ENCODE results near the gene SLC41A1. TPM values are rescaled to one million over a fixed set of nuclear protein-coding genes. Genes with fewer than 3 reads are reported as not detected.

Gene SLC41A1
- total RNA-seq, 2 donors from 2014 or later, result 4.8 to 8.1 TPM

DNA sequence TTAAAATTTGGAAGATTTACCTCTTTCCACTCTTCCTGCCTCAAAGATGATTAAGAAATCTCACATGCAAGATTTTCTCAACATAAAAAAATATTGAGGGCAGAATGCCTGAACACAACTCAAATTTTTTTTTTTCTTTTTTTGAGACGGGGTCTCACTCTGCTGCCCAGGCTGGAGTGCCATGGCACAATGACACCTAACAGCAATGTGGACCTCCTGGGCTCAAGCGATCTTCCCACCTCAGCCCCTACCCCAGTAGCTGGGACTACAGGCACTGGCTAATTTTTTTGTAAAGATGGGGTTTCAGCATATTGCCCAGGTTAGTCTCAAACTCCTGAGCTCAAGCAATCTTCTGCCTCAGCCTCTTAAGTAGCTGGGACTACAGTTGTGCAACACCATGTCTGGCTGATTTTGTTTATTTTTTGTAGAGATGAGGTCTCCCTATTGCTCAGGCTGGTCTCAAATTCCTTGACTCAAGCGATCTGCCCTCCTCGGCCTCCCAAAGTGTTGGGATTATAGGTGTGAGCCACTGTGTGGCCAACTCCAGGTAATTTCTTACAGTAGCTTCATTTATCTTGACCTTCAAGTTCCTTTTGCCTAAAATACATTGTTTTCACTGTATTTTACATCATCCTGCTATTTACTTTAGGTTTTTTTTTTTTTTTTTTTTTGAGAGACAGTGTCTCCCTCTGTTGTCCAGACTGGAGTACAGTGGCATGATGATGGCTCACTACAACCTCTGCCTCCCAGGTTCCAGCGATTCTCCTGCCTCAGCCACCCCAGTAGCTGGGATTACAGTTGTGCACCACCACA lies 73.4 kb downstream of the SLC41A1 start:
- no peaks in the 10 kb centered on the region for H3K9me3 ChIP-seq
- no peak overlapping the region for H3K4me3 ChIP-seq
- H3K36me3 ChIP-seq, result no peaks in the 10 kb centered on the region
- TF ChIP-seq, protein P1, sequence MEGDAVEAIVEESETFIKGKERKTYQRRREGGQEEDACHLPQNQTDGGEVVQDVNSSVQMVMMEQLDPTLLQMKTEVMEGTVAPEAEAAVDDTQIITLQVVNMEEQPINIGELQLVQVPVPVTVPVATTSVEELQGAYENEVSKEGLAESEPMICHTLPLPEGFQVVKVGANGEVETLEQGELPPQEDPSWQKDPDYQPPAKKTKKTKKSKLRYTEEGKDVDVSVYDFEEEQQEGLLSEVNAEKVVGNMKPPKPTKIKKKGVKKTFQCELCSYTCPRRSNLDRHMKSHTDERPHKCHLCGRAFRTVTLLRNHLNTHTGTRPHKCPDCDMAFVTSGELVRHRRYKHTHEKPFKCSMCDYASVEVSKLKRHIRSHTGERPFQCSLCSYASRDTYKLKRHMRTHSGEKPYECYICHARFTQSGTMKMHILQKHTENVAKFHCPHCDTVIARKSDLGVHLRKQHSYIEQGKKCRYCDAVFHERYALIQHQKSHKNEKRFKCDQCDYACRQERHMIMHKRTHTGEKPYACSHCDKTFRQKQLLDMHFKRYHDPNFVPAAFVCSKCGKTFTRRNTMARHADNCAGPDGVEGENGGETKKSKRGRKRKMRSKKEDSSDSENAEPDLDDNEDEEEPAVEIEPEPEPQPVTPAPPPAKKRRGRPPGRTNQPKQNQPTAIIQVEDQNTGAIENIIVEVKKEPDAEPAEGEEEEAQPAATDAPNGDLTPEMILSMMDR (IDR thresholded peaks at IDR 0.05), result no peak
- no peak for DNase-seq
- peaks cover 3% of the 10 kb centered on the region for H3K4me1 ChIP-seq
- no peak overlapping the region for H3K27ac ChIP-seq
- no peaks in the 10 kb centered on the region for H3K27me3 ChIP-seq
- intact Hi-C loops (cut with DNase I), result no loop called here
- H3K9ac ChIP-seq (ENCODE audit: low read depth in 2 of 2, low read length in 2 of 2), result no peak overlapping the region

Other genes starting within 250 kb of the SLC41A1 start
- gene ELK4, start 181.2 kb downstream of the SLC41A1 start, total RNA-seq, result 10 to 100 TPM; 30.5 to 37.6 TPM
- 10 to 100 TPM; 17.9 to 29.6 TPM for gene SLC45A3, start 132.7 kb downstream of the SLC41A1 start, total RNA-seq
- gene NUCKS1, start 63.0 kb downstream of the SLC41A1 start, total RNA-seq, result 100 to 1,000 TPM; 117 to 123 TPM
- gene RAB29, start 37.7 kb downstream of the SLC41A1 start, total RNA-seq, result 10 to 100 TPM in 1 of 2 donors, 1 to 10 TPM in 1; 7.5 to 10.2 TPM
- gene PM20D1, start 36.9 kb upstream of the SLC41A1 start, total RNA-seq, result under 1 TPM in 1 of 2 donors, not detected in 1; 0.27 TPM
- gene SLC26A9, start 130.3 kb upstream of the SLC41A1 start, total RNA-seq, result not detected
- gene RAB7B, start 190.2 kb upstream of the SLC41A1 start, total RNA-seq, result 1 to 10 TPM in 1 of 2 donors, under 1 TPM in 1; 0.57 to 1.2 TPM
- 10 to 100 TPM; 10.1 to 10.8 TPM for gene CTSE, start 210.7 kb upstream of the SLC41A1 start, total RNA-seq
- 1 to 10 TPM; 1.1 to 1.4 TPM for gene RHEX, start 240.0 kb upstream of the SLC41A1 start, total RNA-seq

Measured in colonic mucosa (tissue), 4 donors.